ENCODE data around the gene FRMD1. TPM values are rescaled to one million over a fixed set of nuclear protein-coding genes. Genes with fewer than 3 reads are reported as not detected.

FRMD1 gene
- total RNA-seq, 1 donor from 2014 or later, result not detected

Other genes starting within 250 kb of the FRMD1 start
- not detected in 2 replicates for gene KIF25, start 81.5 kb downstream of the FRMD1 start, total RNA-seq
- gene DACT2, start 240.6 kb upstream of the FRMD1 start, total RNA-seq, result 0.20 TPM in 1 of 2 replicates, not detected in the other

Data from astrocyte (in vitro differentiated cells and primary cell).